Stimulated activated naive CD8-positive, alpha-beta T cell treated with anti-CD3 and anti-CD28 coated beads, Interleukin-15, Interleukin-2, amounts not matched to agents 100 U/mL and 50 U/mL, for 24 hours (primary cell): ENCODE data around the gene MYRF.

Experiments
- ATAC-seq: fragments of 150-1000 bp; cut with Tn5 transposase; one replicate; pipeline ENCODE4 v1.10.0; 2021
- DNase-seq: peaks from one replicate; pipeline ENCODE4 v3.0.0; 2021

MYRF gene

GRCh38 chr11:61718621-61719302, 33.7 kb upstream of the MYRF start:
- no peak for DNase-seq

GRCh38 chr11:61719978-61720377, 32.5 kb upstream of the MYRF start:
- DNase-seq (no peak), ATAC-seq (no peak)

More at GRCh38 chr11:61718621-61719302, 33.7 kb upstream of the MYRF start:
- ATAC-seq = no peak

GRCh38 chr11:61720597-61720996, 31.8 kb upstream of the MYRF start:
- ATAC-seq (no peak), DNase-seq (no peak)

- DNase-seq (no peak), ATAC-seq (no peak)
These were observed 28.0 kb upstream of the MYRF start for GRCh38 chr11:61724437-61724836.

- DNase-seq = no peak
- no peak for ATAC-seq
These were observed 26.6 kb upstream of the MYRF start for GRCh38 chr11:61725781-61726231.

GRCh38 chr11:61726775-61727174, 25.7 kb upstream of the MYRF start:
- DNase-seq (no peak), ATAC-seq (no peak)

- no peak for DNase-seq
- no peak for ATAC-seq
These were observed 25.0 kb upstream of the MYRF start for GRCh38 chr11:61727401-61727811.

- DNase-seq = no peak
- no peak for ATAC-seq
These were observed 24.1 kb upstream of the MYRF start for GRCh38 chr11:61728066-61728939.

GRCh38 chr11:61728940-61729219, 23.6 kb upstream of the MYRF start:
- no peak for ATAC-seq
- no peak for DNase-seq

- no peak for ATAC-seq
- no peak for DNase-seq
These were observed 22.0 kb upstream of the MYRF start for GRCh38 chr11:61730240-61730994.

GRCh38 chr11:61731211-61731951, 21.1 kb upstream of the MYRF start:
- DNase-seq (no peak), ATAC-seq (no peak)

- DNase-seq = no peak
- no peak for ATAC-seq
These were observed 20.3 kb upstream of the MYRF start for GRCh38 chr11:61731952-61732675.

- DNase-seq (no peak), ATAC-seq (no peak)
These were observed 19.7 kb upstream of the MYRF start for GRCh38 chr11:61732705-61733104.

GRCh38 chr11:61733120-61733978, 19.1 kb upstream of the MYRF start:
- peak; percentile 91 for ATAC-seq
- DNase-seq = peak; percentile 85

- DNase-seq (no peak), ATAC-seq (no peak)
These were observed 17.7 kb upstream of the MYRF start for GRCh38 chr11:61734767-61735166.

GRCh38 chr11:61735391-61735790, 17.0 kb upstream of the MYRF start:
- DNase-seq = no peak
- ATAC-seq = no peak

GRCh38 chr11:61736310-61736709, 16.1 kb upstream of the MYRF start:
- ATAC-seq = no peak
- no peak for DNase-seq

GRCh38 chr11:61737131-61737530, 15.3 kb upstream of the MYRF start:
- no peak for ATAC-seq
- no peak for DNase-seq

GRCh38 chr11:61737636-61738386, 14.6 kb upstream of the MYRF start:
- no peak for DNase-seq
- no peak for ATAC-seq

GRCh38 chr11:61738776-61739175, 13.7 kb upstream of the MYRF start:
- DNase-seq (no peak), ATAC-seq (no peak)
